Gastroesophageal sphincter (tissue), 4 donors: Measurements from ENCODE around the gene HLA-DMA. TPM values are rescaled to one million over a fixed set of nuclear protein-coding genes. Genes with fewer than 3 reads are reported as not detected.

Experiments
- ATAC-seq: fragments of 150-250 bp; one replicate; pipeline ENCODE4 v1.9.1; 2016; ENCODE audit warnings: mild to moderate bottlenecking, moderate library complexity
- H3K27ac ChIP-seq, 4 donors: fragments of 200-600 bp; sonication (generic) in 3 of 4; 1 replicate in 3 of 4; 2 replicates in 1 of 4; pipeline ENCODE4 v1.5.1; 2016 to 2019
- H3K27me3 ChIP-seq: fragments of 200-600 bp; sonication (generic); one replicate; pipeline ENCODE4 v1.5.1; 2019
- H3K36me3 ChIP-seq, 2 donors: fragments of 200-600 bp; sonication (generic); one replicate each; pipeline ENCODE4 v1.5.1; 2019; ENCODE audit warnings: control low read depth in 1 of 2
- H3K4me1 ChIP-seq, 3 donors: fragments of 200-600 bp; sonication (generic); 1 replicate in 2 of 3; 2 replicates in 1 of 3; pipeline ENCODE4 v1.5.1; 2016 to 2019; ENCODE audit warnings: control low read depth in 2 of 3
- H3K4me3 ChIP-seq, 2 donors: fragments of 200-600 bp; sonication (generic); one replicate each; pipeline ENCODE4 v1.5.1; 2019; ENCODE audit warnings: mild to moderate bottlenecking in 1 of 2, moderate library complexity in 1 of 2
- H3K9me3 ChIP-seq, 3 donors: fragments of 200-600 bp; sonication (generic); one replicate each; pipeline ENCODE4 v1.5.1; 2017 to 2019; ENCODE audit warnings: control low read depth in 2 of 3
- CTCF ChIP-seq, 4 experiments: fragments of 200-600 bp in 2 of 4; fragments of 450-650 bp in 2 of 4; sonication (generic) in 1 of 4; IDR thresholded peaks; one replicate each; pipeline ENCODE4 v1.5.1; 2017 to 2019; ENCODE audit warnings: antibody characterized with exemption in 4 of 4, mild to moderate bottlenecking in 2 of 4, moderate library complexity in 2 of 4
- EP300 ChIP-seq: sonication (generic); formaldehyde crosslinking; IDR thresholded peaks from one replicate; pipeline ENCODE4 v1.6.1; 2017; ENCODE audit warnings: antibody characterized with exemption, mild to moderate bottlenecking
- POLR2A ChIP-seq, 2 donors: fragments of 450-650 bp; IDR thresholded peaks; one replicate each; pipeline ENCODE4 v1.6.1; 2017; ENCODE audit warnings: antibody characterized with exemption in 2 of 2, mild to moderate bottlenecking in 2 of 2, moderate library complexity in 1 of 2
- POLR2AphosphoS5 ChIP-seq: sonication (generic); formaldehyde crosslinking; IDR thresholded peaks from one replicate; pipeline ENCODE4 v1.6.1; 2017; ENCODE audit warnings: antibody characterized with exemption
- WGBS, 2 donors: methylation state at CpG; one replicate each; pipeline ENCODE4 v1.1.5; 2018; ENCODE audit warnings: low coverage in 1 of 2; 5-methylcytosine and 5-hydroxymethylcytosine counted together
- total RNA-seq, 4 donors: library from RNA; depleted of rRNA; stranded (reverse); fragments of >200 nt; gene quantifications; one replicate each; pipeline ENCODE4 v1.1.0, GENCODE V29; 2016

HLA-DMA gene
- total RNA-seq, 4 donors from 2014 or later: 5.8 to 43.8 (median 15.8) TPM

GRCh38 chr6:32974016-32974333 lies 21.1 kb upstream of the HLA-DMA start:
- Histone ChIP-seq H3K4me3 (peak overlapping the region; percentile 91 to 97), H3K9me3 (no peaks in the 10 kb centered on the region), H3K27ac (peak overlapping the region in 3 of 4 donors; percentile 98 to 100 (median 99)), H3K36me3 (peaks cover 4 to 61% of the 10 kb centered on the region in 2 donors), H3K27me3 (no peaks in the 10 kb centered on the region), H3K4me1 (peaks cover 0 to 53% (median 16%) of the 10 kb centered on the region in 3 donors)
- no peak for ATAC-seq
- no peak for TF ChIP-seq POLR2AphosphoS5
- no peak for TF ChIP-seq EP300
- TF ChIP-seq CTCF (IDR thresholded peaks at IDR 0.05): no peak
- TF ChIP-seq POLR2A (IDR thresholded peaks at IDR 0.05): no peak
- WGBS, 2 donors: 3 to 4% methylated on average over 3 to 4 of the region's 4 CpGs

- peaks cover 0 to 49% (median 16%) of the 10 kb centered on the region in 3 donors for H3K4me1 ChIP-seq
- 0% methylated on average over 10 of the region's 23 CpGs for WGBS, 2 donors
- peak overlapping the region in 3 of 4 donors; percentile 98 to 100 (median 99) for H3K27ac ChIP-seq
- no peaks in the 10 kb centered on the region for H3K27me3 ChIP-seq
- TF ChIP-seq CTCF (IDR thresholded peaks at IDR 0.05) (no peak), POLR2A (IDR thresholded peaks at IDR 0.05) (no peak), EP300 (no peak), POLR2AphosphoS5 (no peak)
- peak overlapping the region; percentile 91 to 97 for H3K4me3 ChIP-seq
- no peak for ATAC-seq
- H3K36me3 ChIP-seq: peaks cover 4 to 55% of the 10 kb centered on the region in 2 donors
- H3K9me3 ChIP-seq: no peaks in the 10 kb centered on the region
Measured at GRCh38 chr6:32973144-32974015, 20.5 kb upstream of the HLA-DMA start.

- Histone ChIP-seq H3K27ac (peak overlapping the region; percentile 5 to 100 (median 98)), H3K36me3 (peaks cover 4 to 46% of the 10 kb centered on the region in 2 donors), H3K9me3 (no peaks in the 10 kb centered on the region), H3K27me3 (no peaks in the 10 kb centered on the region), H3K4me3 (peak overlapping the region; percentile 91 to 97), H3K4me1 (peaks cover 0 to 42% (median 16%) of the 10 kb centered on the region in 3 donors)
- no CpG with 5 or more reads among the region's 70 CpGs for WGBS, 2 donors
- no peak for TF ChIP-seq CTCF (IDR thresholded peaks at IDR 0.05)
- TF ChIP-seq EP300: no peak
- no peak for TF ChIP-seq POLR2A (IDR thresholded peaks at IDR 0.05)
- no peak for TF ChIP-seq POLR2AphosphoS5
- ATAC-seq: no peak
Measured at GRCh38 chr6:32972353-32973143, 19.7 kb upstream of the HLA-DMA start.

DNA sequence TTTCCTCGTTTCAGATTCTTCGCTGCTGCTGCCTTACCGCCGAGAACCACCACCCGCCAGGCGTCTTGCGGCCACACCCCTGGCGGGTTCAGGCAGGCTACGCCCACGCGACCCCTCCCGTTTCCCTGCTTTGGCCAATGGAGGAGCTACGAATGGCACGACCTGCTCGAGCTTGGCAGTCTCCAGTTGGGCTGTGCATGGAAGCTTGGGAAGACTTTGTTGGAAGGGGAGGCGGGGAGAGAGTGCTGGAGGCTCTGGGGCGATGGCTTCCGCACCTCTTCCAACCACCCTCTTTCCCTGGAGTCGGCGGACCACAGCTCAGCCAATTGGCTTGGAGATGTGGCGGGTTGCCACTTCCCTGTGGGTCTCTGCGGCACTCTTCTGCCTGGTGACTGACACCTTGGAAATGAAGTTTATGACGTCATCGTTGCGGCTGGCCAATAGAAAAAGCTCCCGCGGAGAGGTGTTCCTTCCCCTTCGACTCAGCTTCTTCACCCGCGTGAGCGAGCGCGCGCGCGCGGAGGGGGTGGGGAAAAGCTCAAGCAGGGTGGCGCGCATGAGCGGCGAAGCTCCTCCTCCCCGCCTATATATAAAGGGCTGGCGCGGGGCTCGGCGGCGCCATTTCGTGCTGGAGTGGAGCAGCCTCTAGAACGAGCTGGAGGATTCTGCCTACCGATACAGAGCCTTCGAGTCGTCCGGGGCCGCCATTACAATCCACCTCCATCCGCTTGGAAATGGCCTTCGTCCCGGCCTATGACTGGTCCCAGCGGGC lies 18.9 kb upstream of the HLA-DMA start:
- H3K9me3 ChIP-seq: no peaks in the 10 kb centered on the region
- H3K4me1 ChIP-seq: peaks cover 2 to 42% (median 15%) of the 10 kb centered on the region in 3 donors
- WGBS, 2 donors: no CpG with 5 or more reads among the region's 58 CpGs
- peaks cover 4 to 39% of the 10 kb centered on the region in 2 donors for H3K36me3 ChIP-seq
- H3K4me3 ChIP-seq: peak overlapping the region; percentile 91 to 97
- TF ChIP-seq EP300: no peak
- peak; percentile 100 for TF ChIP-seq POLR2AphosphoS5
- peak in 3 of 4 experiments; percentile 11 to 41 (median 39) for TF ChIP-seq CTCF (IDR thresholded peaks at IDR 0.05)
- TF ChIP-seq POLR2A (IDR thresholded peaks at IDR 0.05): peak; percentile 99 to 100
- H3K27ac ChIP-seq: peak overlapping the region; percentile 94 to 100 (median 98)
- H3K27me3 ChIP-seq: no peaks in the 10 kb centered on the region
- peak; percentile 77 for ATAC-seq
